Thoracic aorta (tissue), 2 donors: ENCODE results near the gene COX7B2. TPM values are rescaled to one million over a fixed set of nuclear protein-coding genes. Genes with fewer than 3 reads are reported as not detected.
A peak's percentile ranks its signal among the peaks of the same experiment; 100 is the strongest.

ENCODE experiments used
- ATAC-seq: fragments of 150-250 bp; one replicate; pipeline ENCODE4 v1.8.0; 2017; ENCODE audit warnings: low read depth; ENCODE audit not compliant: insufficient number of reproducible peaks, low FRiP score
- DNase-seq: peaks from one replicate; pipeline ENCODE4 v3.0.0-alpha.2; 2020; ENCODE audit warnings: low spot score
- H3K27ac ChIP-seq, 2 donors: fragments of 200-600 bp; sonication (generic); 1 replicate in 1 of 2; 2 replicates in 1 of 2; pipeline ENCODE4 v1.5.1; 2016; ENCODE audit warnings: mild to moderate bottlenecking in 2 of 2, moderate library complexity in 2 of 2
- H3K27me3 ChIP-seq: fragments of 200-600 bp; sonication (generic); replicated peaks from 2 replicates; pipeline ENCODE4 v1.6.0; 2016; ENCODE audit warnings: mild to moderate bottlenecking; ENCODE audit not compliant: insufficient read depth
- H3K36me3 ChIP-seq: fragments of 200-600 bp; sonication (generic); one replicate; pipeline ENCODE4 v1.5.1; 2016
- H3K4me1 ChIP-seq, 2 donors: fragments of 200-600 bp; sonication (generic); 1 replicate in 1 of 2; 2 replicates in 1 of 2; pipeline versions ENCODE4 v1.5.1 to v1.6.0; 2016; ENCODE audit warnings: low read depth in 2 of 2, mild to moderate bottlenecking in 1 of 2; ENCODE audit not compliant: control insufficient read depth in 1 of 2
- H3K4me3 ChIP-seq: fragments of 200-600 bp; sonication (generic); 2 replicates; pipeline ENCODE4 v1.5.1; 2016; ENCODE audit warnings: mild to moderate bottlenecking
- H3K9me3 ChIP-seq: fragments of 200-600 bp; sonication (generic); 2 replicates; pipeline ENCODE4 v1.5.1; 2016
- CTCF ChIP-seq: fragments of 200-600 bp; sonication (generic); IDR thresholded peaks from one replicate; pipeline ENCODE4 v1.5.1; 2019; ENCODE audit warnings: antibody characterized with exemption
- total RNA-seq, 2 donors: library from RNA; depleted of rRNA; stranded (reverse); fragments of >200 nt; gene quantifications; one replicate each; pipeline versions ENCODE4 v1.1.0 to v1.2.3, GENCODE V29; 2016

The COX7B2 gene
- total RNA-seq, 2 donors from 2014 or later, result not detected

GRCh38 chr4:46931981-46932380 lies 22.9 kb upstream of the COX7B2 start:
- DNase-seq (no peak), ATAC-seq (no peak)
- TF ChIP-seq CTCF, result peak; percentile 33
- H3K36me3 ChIP-seq, result no peaks in the 10 kb centered on the region
- H3K27me3 ChIP-seq, result no peaks in the 10 kb centered on the region
- H3K9me3 ChIP-seq, result no peaks in the 10 kb centered on the region
- H3K4me3 ChIP-seq, result no peak overlapping the region
- H3K4me1 ChIP-seq, result no peaks in the 10 kb centered on the region
- H3K27ac ChIP-seq, result no peak overlapping the region

GRCh38 chr4:46930891-46931290 lies 21.8 kb upstream of the COX7B2 start:
- no peaks in the 10 kb centered on the region for H3K9me3 ChIP-seq
- H3K4me1 ChIP-seq, result no peaks in the 10 kb centered on the region
- no peaks in the 10 kb centered on the region for H3K27me3 ChIP-seq
- no peak for DNase-seq
- no peak for ATAC-seq
- H3K27ac ChIP-seq, result no peak overlapping the region
- no peaks in the 10 kb centered on the region for H3K36me3 ChIP-seq
- TF ChIP-seq CTCF, result no peak
- no peak overlapping the region for H3K4me3 ChIP-seq

GRCh38 chr4:46927201-46927600 lies 18.2 kb upstream of the COX7B2 start:
- Histone ChIP-seq H3K27me3 (no peaks in the 10 kb centered on the region), H3K4me1 (no peaks in the 10 kb centered on the region), H3K36me3 (no peaks in the 10 kb centered on the region), H3K4me3 (no peak overlapping the region), H3K9me3 (no peaks in the 10 kb centered on the region), H3K27ac (no peak overlapping the region)
- no peak for TF ChIP-seq CTCF
- no peak for DNase-seq
- no peak for ATAC-seq

GRCh38 chr4:46924789-46925529 lies 15.9 kb upstream of the COX7B2 start:
- H3K27ac ChIP-seq, result no peak overlapping the region
- no peak for TF ChIP-seq CTCF
- H3K9me3 ChIP-seq, result no peaks in the 10 kb centered on the region
- no peak for ATAC-seq
- H3K36me3 ChIP-seq, result no peaks in the 10 kb centered on the region
- no peaks in the 10 kb centered on the region for H3K4me1 ChIP-seq
- no peaks in the 10 kb centered on the region for H3K27me3 ChIP-seq
- no peak overlapping the region for H3K4me3 ChIP-seq
- no peak for DNase-seq

- Histone ChIP-seq H3K4me3 (no peak overlapping the region), H3K27ac (no peak overlapping the region), H3K36me3 (no peaks in the 10 kb centered on the region), H3K27me3 (no peaks in the 10 kb centered on the region), H3K9me3 (no peaks in the 10 kb centered on the region), H3K4me1 (no peaks in the 10 kb centered on the region)
- DNase-seq (no peak), ATAC-seq (no peak)
- TF ChIP-seq CTCF, result no peak
Observed at GRCh38 chr4:46922205-46922604, 13.2 kb upstream of the COX7B2 start.
